K562 (cell line): Measurements from ENCODE around the gene RITA1. TPM values are rescaled to one million over a fixed set of nuclear protein-coding genes. Genes with fewer than 3 reads are reported as not detected.

Experiments
- BCOR ChIP-seq: fragments of 450-650 bp; IDR thresholded peaks from 2 replicates; pipeline ENCODE4 v1.6.1; 2016
- FOXK1 ChIP-seq: sonication (generic); formaldehyde crosslinking; IDR thresholded peaks from 2 replicates; pipeline ENCODE4 v1.8.0; 2022; ENCODE audit warnings: missing genetic modification reagents, mild to moderate bottlenecking, borderline replicate concordance
- GTF2E2 ChIP-seq: fragments of 200-800 bp; sonication (Bioruptor generic); IDR thresholded peaks from 2 replicates; pipeline ENCODE4 v1.6.1; 2016; ENCODE audit warnings: missing genetic modification characterization, missing compliant biosample characterization
- HNRNPK ChIP-seq: fragments of 200-400 bp; formaldehyde crosslinking; IDR thresholded peaks from one replicate; pipeline ENCODE4 v1.6.1; 2018; ENCODE audit warnings: mild to moderate bottlenecking, low read depth, low read length; ENCODE audit not compliant: poor library complexity, severe bottlenecking
- ILF3 ChIP-seq: fragments of 450-650 bp; IDR thresholded peaks from 2 replicates; pipeline ENCODE4 v1.6.1; 2018; ENCODE audit warnings: antibody characterized with exemption, mild to moderate bottlenecking, moderate library complexity, borderline replicate concordance
- NFIX ChIP-seq: fragments of 250-450 bp; sonication (Bioruptor Pico); IDR thresholded peaks from 2 replicates; pipeline ENCODE4 v1.4.0; 2020; ENCODE audit warnings: low read depth, mild to moderate bottlenecking, moderate library complexity
- PCBP1 ChIP-seq: fragments of 200-400 bp; formaldehyde crosslinking; IDR thresholded peaks from 2 replicates; pipeline ENCODE4 v1.6.1; 2018; ENCODE audit warnings: mild to moderate bottlenecking, low read depth, low read length; ENCODE audit not compliant: poor library complexity, severe bottlenecking
- SMARCA4 ChIP-seq: fragments of 450-650 bp; IDR thresholded peaks from 2 replicates; pipeline ENCODE4 v1.6.1; 2016
- TAF1 ChIP-seq: IDR thresholded peaks from 2 replicates; pipeline ENCODE4 v1.6.1; 2011; ENCODE audit warnings: mild to moderate bottlenecking, low read length, moderate library complexity; ENCODE audit not compliant: insufficient read depth, control insufficient read depth, severe bottlenecking; ENCODE audit errors: extremely low read depth
- ZNF354B ChIP-seq: fragments of 250-450 bp; sonication (Bioruptor Pico); IDR thresholded peaks from 2 replicates; pipeline ENCODE4 v1.4.0; 2020
- ZNF696 ChIP-seq: fragments of 250-450 bp; sonication (Bioruptor Pico); conservative IDR thresholded peaks from 2 replicates; pipeline ENCODE4 v1.4.0; 2020; ENCODE audit warnings: mild to moderate bottlenecking, moderate library complexity
- polyA plus RNA-seq, 8 experiments: library from polyadenylated mRNA; depleted of rRNA in 4 of 8; stranded (reverse) in 5 of 8; unstranded in 3 of 8; fragments of >200 nt; fragmentation: Nextera tagmentation in 2 of 8; fragmentation: Illumina TruSeq in 1 of 8; extraction: Ambion mirVana in 2 of 8; extraction: Trizol in 1 of 8; gene quantifications; 2 replicates each; pipeline versions ENCODE4 v1.2.1 to v1.2.3, GENCODE V29; 2011 to 2014; ENCODE audit warnings: inconsistent platforms in 1 of 8, missing spikeins in 1 of 8
- total RNA-seq, 7 experiments: library from RNA; depleted of rRNA in 6 of 7; stranded (reverse); fragments of >200 nt in 6 of 7; fragmentation: Illumina TruSeq in 2 of 7; extraction: Trizol in 2 of 7; gene quantifications; 2 replicates each; pipeline versions ENCODE4 v1.2.1 to v1.2.3, GENCODE V29; 2011 to 2021; ENCODE audit warnings: low replicate concordance in 1 of 7
- TF ChIP-seq, protein P1 (sequence below): sonication (generic); formaldehyde crosslinking; IDR thresholded peaks from 2 replicates; pipeline ENCODE4 v1.8.0; 2022; ENCODE audit warnings: mild to moderate bottlenecking, missing genetic modification reagents
- TF ChIP-seq, protein P2 (sequence below): fragments of 450-650 bp; IDR thresholded peaks from 2 replicates; pipeline ENCODE4 v1.7.0; 2016; ENCODE audit warnings: borderline replicate concordance
- TF ChIP-seq, protein P3 (sequence below): fragments of 450-650 bp; formaldehyde crosslinking; IDR thresholded peaks from 2 replicates; pipeline ENCODE4 v1.4.0; 2020; ENCODE audit warnings: mild to moderate bottlenecking, moderate library complexity
- TF ChIP-seq, protein P4 (sequence below), 2 experiments: fragments of 450-650 bp in 1 of 2; sonication (generic) in 1 of 2; formaldehyde crosslinking in 1 of 2; IDR thresholded peaks in 1 of 2; conservative IDR thresholded peaks in 1 of 2; 2 replicates each; pipeline versions ENCODE4 v1.6.1 to v1.8.1; 2016 to 2023; ENCODE audit warnings: mild to moderate bottlenecking in 2 of 2, moderate library complexity in 2 of 2, inconsistent platforms in 1 of 2, missing genetic modification reagents in 1 of 2
- TF ChIP-seq, protein P5 (sequence below): fragments of 250-450 bp; sonication (Bioruptor Pico); IDR thresholded peaks from 2 replicates; pipeline ENCODE4 v1.8.0; 2022; ENCODE audit warnings: inconsistent platforms

Gene RITA1
- total and polyA plus RNA-seq, 9 of the 15 experiments (the other 6 are each of a cell fraction or from before 2014, with no cell fraction given): 2.8 to 40.4 (median 18.0) TPM

DNA sequence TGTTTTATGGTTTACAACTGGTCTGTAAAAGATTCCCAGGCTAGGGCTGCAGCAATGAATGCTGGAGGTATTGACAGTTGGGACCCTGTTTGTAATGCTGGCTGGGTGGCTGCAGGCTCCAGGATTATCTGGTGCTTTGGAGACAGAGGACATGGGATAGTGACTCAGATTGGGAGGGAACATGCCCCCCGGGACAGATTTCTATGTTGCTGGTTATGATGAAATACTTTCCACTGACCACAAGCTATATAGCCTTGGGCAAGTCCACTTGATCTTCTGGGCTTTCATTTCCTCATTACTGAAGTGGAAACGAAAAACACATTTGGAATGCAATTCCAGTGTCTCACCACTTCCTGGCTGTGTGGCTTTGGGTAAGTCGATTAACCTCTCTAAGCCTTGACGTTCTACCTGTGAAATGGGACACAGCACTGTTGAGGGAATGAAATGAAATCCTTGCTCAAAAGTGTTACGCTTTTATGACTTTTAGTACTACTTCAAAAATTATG is 29.4 kb downstream of the RITA1 start (continued):
- TF ChIP-seq, protein P1, sequence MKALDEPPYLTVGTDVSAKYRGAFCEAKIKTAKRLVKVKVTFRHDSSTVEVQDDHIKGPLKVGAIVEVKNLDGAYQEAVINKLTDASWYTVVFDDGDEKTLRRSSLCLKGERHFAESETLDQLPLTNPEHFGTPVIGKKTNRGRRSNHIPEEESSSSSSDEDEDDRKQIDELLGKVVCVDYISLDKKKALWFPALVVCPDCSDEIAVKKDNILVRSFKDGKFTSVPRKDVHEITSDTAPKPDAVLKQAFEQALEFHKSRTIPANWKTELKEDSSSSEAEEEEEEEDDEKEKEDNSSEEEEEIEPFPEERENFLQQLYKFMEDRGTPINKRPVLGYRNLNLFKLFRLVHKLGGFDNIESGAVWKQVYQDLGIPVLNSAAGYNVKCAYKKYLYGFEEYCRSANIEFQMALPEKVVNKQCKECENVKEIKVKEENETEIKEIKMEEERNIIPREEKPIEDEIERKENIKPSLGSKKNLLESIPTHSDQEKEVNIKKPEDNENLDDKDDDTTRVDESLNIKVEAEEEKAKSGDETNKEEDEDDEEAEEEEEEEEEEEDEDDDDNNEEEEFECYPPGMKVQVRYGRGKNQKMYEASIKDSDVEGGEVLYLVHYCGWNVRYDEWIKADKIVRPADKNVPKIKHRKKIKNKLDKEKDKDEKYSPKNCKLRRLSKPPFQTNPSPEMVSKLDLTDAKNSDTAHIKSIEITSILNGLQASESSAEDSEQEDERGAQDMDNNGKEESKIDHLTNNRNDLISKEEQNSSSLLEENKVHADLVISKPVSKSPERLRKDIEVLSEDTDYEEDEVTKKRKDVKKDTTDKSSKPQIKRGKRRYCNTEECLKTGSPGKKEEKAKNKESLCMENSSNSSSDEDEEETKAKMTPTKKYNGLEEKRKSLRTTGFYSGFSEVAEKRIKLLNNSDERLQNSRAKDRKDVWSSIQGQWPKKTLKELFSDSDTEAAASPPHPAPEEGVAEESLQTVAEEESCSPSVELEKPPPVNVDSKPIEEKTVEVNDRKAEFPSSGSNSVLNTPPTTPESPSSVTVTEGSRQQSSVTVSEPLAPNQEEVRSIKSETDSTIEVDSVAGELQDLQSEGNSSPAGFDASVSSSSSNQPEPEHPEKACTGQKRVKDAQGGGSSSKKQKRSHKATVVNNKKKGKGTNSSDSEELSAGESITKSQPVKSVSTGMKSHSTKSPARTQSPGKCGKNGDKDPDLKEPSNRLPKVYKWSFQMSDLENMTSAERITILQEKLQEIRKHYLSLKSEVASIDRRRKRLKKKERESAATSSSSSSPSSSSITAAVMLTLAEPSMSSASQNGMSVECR (CRISPR knock-in tag): no peak
- TF ChIP-seq, protein P2, sequence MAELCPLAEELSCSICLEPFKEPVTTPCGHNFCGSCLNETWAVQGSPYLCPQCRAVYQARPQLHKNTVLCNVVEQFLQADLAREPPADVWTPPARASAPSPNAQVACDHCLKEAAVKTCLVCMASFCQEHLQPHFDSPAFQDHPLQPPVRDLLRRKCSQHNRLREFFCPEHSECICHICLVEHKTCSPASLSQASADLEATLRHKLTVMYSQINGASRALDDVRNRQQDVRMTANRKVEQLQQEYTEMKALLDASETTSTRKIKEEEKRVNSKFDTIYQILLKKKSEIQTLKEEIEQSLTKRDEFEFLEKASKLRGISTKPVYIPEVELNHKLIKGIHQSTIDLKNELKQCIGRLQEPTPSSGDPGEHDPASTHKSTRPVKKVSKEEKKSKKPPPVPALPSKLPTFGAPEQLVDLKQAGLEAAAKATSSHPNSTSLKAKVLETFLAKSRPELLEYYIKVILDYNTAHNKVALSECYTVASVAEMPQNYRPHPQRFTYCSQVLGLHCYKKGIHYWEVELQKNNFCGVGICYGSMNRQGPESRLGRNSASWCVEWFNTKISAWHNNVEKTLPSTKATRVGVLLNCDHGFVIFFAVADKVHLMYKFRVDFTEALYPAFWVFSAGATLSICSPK: no peak
- no peak for TF ChIP-seq FOXK1 (CRISPR knock-in tag)
- no peak for TF ChIP-seq ZNF696
- TF ChIP-seq PCBP1: no peak
- peak; percentile 70; the same call in 1 of the 2 replicates for TF ChIP-seq BCOR
- TF ChIP-seq ZNF354B (CRISPR knock-in tag): no peak
- no peak for TF ChIP-seq TAF1
- TF ChIP-seq, protein P3, sequence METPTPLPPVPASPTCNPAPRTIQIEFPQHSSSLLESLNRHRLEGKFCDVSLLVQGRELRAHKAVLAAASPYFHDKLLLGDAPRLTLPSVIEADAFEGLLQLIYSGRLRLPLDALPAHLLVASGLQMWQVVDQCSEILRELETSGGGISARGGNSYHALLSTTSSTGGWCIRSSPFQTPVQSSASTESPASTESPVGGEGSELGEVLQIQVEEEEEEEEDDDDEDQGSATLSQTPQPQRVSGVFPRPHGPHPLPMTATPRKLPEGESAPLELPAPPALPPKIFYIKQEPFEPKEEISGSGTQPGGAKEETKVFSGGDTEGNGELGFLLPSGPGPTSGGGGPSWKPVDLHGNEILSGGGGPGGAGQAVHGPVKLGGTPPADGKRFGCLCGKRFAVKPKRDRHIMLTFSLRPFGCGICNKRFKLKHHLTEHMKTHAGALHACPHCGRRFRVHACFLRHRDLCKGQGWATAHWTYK: no peak
- no peak for TF ChIP-seq GTF2E2 (tag)
- TF ChIP-seq, protein P4, sequence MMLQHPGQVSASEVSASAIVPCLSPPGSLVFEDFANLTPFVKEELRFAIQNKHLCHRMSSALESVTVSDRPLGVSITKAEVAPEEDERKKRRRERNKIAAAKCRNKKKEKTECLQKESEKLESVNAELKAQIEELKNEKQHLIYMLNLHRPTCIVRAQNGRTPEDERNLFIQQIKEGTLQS (IDR thresholded peaks at IDR 0.05): peak; percentile 91
- TF ChIP-seq, protein P4 (CRISPR knock-in tag; conservative IDR thresholded peaks at IDR 0.05): no peak
- no peak for TF ChIP-seq HNRNPK
- TF ChIP-seq SMARCA4: peak; percentile 62; the same call in 1 of the 2 replicates
- TF ChIP-seq, protein P5, sequence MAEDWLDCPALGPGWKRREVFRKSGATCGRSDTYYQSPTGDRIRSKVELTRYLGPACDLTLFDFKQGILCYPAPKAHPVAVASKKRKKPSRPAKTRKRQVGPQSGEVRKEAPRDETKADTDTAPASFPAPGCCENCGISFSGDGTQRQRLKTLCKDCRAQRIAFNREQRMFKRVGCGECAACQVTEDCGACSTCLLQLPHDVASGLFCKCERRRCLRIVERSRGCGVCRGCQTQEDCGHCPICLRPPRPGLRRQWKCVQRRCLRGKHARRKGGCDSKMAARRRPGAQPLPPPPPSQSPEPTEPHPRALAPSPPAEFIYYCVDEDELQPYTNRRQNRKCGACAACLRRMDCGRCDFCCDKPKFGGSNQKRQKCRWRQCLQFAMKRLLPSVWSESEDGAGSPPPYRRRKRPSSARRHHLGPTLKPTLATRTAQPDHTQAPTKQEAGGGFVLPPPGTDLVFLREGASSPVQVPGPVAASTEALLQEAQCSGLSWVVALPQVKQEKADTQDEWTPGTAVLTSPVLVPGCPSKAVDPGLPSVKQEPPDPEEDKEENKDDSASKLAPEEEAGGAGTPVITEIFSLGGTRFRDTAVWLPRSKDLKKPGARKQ (CRISPR knock-in tag): no peak
- no peak for TF ChIP-seq NFIX (CRISPR knock-in tag)
- TF ChIP-seq ILF3: no peak
